ENCODE data around the gene FAM180B. TPM values are rescaled to one million over a fixed set of nuclear protein-coding genes. Genes with fewer than 3 reads are reported as not detected.
"Not testable (repeated sequence)": the region's sequence is repeated elsewhere in the genome, so short reads cannot be mapped to it uniquely, and the experiment has no call there.

The FAM180B gene
- total RNA-seq, 1 experiment from 2014 or later = not detected

- TF ChIP-seq, protein P1, sequence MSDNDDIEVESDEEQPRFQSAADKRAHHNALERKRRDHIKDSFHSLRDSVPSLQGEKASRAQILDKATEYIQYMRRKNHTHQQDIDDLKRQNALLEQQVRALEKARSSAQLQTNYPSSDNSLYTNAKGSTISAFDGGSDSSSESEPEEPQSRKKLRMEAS (IDR thresholded peaks at IDR 0.05) = no peak
- H4K20me1 ChIP-seq (ENCODE audit: insufficient read depth) = no peaks in the 10 kb centered on the region
- peaks cover 44 to 50% of the 10 kb centered on the region in 2 experiments for H3K36me3 ChIP-seq (ENCODE audit: control insufficient read depth in 1 of 2, insufficient read depth in 2 of 2, low read length in 2 of 2)
- no peaks in the 10 kb centered on the region for H3K4me1 ChIP-seq (ENCODE audit: control insufficient read depth in 1 of 2, insufficient read depth in 2 of 2, low read length in 2 of 2)
- H3K27me3 ChIP-seq (ENCODE audit: insufficient read depth, low read length) = no peaks in the 10 kb centered on the region
- no TSS peak for BruUV-seq (replicated peaks)
- no peaks in the 10 kb centered on the region for H3K9me2 ChIP-seq (ENCODE audit: insufficient read depth)
- H3K79me2 ChIP-seq (ENCODE audit: insufficient read depth, low read length) = no peaks in the 10 kb centered on the region
- H3K27ac ChIP-seq (ENCODE audit: low read depth, low read length) = no peak overlapping the region
- H3K4me2 ChIP-seq (ENCODE audit: low read length) = no peak overlapping the region
- no peak overlapping the region for H3K4me3 ChIP-seq (replicated peaks in 1 of 2; ENCODE audit: low read depth in 1 of 2, low read length in 2 of 2)
- ATAC-seq (no peak), DNase-seq (ENCODE audit: low read depth, low spot score) (no peak)
- H2AFZ ChIP-seq (ENCODE audit: low read depth, low read length, poor library complexity, severe bottlenecking) = no peak overlapping the region
- POLR2A ChIA-PET = no interaction called here
- no peaks in the 10 kb centered on the region for H3K9me3 ChIP-seq (ENCODE audit: control insufficient read depth in 1 of 2, insufficient read depth in 1 of 2, low read depth in 1 of 2, low read length in 2 of 2)
- intact Hi-C loops (cut with micrococcal nuclease) = no loop called here
- RAD21 ChIA-PET (ENCODE audit: low non-redundant PET in 1 of 2, low total read pairs in 2 of 2, uncharacterized antibody in 2 of 2, unreplicated experiment in 2 of 2) = no interaction called here
- no peak overlapping the region for H3K9ac ChIP-seq (ENCODE audit: low read length)
- CTCF ChIA-PET = no interaction called here
Observed at GRCh38 chr11:47631473-47631872, 45.0 kb downstream of the FAM180B start.

DNA sequence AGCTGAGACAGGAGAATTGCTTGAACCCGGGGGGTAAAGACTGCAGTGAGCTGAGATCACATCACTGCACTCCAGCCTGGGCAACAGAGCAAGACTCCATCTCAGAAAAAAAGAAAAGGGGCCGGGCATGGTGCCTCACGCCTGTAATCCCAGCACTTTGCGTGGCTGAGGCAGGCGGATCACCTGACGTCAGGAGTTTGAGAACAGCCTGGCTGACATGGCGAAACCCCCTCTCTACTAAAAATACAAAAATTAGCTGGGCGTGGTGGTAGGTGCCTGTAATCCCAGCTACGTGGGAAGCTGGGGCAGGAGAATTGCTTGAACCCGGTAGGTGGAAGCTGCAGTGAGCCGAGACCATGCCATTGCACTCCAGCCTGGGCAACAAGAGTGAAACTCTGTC, 49.9 kb downstream of the FAM180B start:
- intact Hi-C loops (cut with micrococcal nuclease); CTCF ChIA-PET; H3K4me2 ChIP-seq (ENCODE audit: low read length); H4K20me1 ChIP-seq (ENCODE audit: insufficient read depth); BruUV-seq (replicated peaks); H3K27me3 ChIP-seq (ENCODE audit: insufficient read depth, low read length); H2AFZ ChIP-seq (ENCODE audit: low read depth, low read length, poor library complexity, severe bottlenecking); POLR2A ChIA-PET; H3K9ac ChIP-seq (ENCODE audit: low read length); H3K4me1 ChIP-seq (ENCODE audit: control insufficient read depth in 1 of 2, insufficient read depth in 2 of 2, low read length in 2 of 2); DNase-seq (ENCODE audit: low read depth, low spot score); H3K9me3 ChIP-seq (ENCODE audit: control insufficient read depth in 1 of 2, insufficient read depth in 1 of 2, low read depth in 1 of 2, low read length in 2 of 2); H3K9me2 ChIP-seq (ENCODE audit: insufficient read depth); H3K27ac ChIP-seq (ENCODE audit: low read depth, low read length); ATAC-seq; RAD21 ChIA-PET (ENCODE audit: low non-redundant PET in 1 of 2, low total read pairs in 2 of 2, uncharacterized antibody in 2 of 2, unreplicated experiment in 2 of 2); H3K4me3 ChIP-seq (replicated peaks in 1 of 2; ENCODE audit: low read depth in 1 of 2, low read length in 2 of 2): not testable (repeated sequence)
- Histone ChIP-seq H3K79me2 (ENCODE audit: insufficient read depth, low read length) (peaks cover 39% of the 10 kb centered on the region), H3K36me3 (ENCODE audit: control insufficient read depth in 1 of 2, insufficient read depth in 2 of 2, low read length in 2 of 2) (peaks cover 27 to 40% of the 10 kb centered on the region in 2 experiments)

Other genes with a start within 250 kb of the FAM180B start
- gene MYBPC3, start 234.0 kb upstream of the FAM180B start, total RNA-seq (2021; ENCODE audit: unreplicated experiment) = 0.25 TPM
- 0.32 TPM for gene SPI1, start 208.1 kb upstream of the FAM180B start, total RNA-seq (2021; ENCODE audit: unreplicated experiment)
- 23.9 TPM for gene SLC39A13, start 178.1 kb upstream of the FAM180B start, total RNA-seq (2021; ENCODE audit: unreplicated experiment)
- 155 TPM for gene PSMC3, start 160.2 kb upstream of the FAM180B start, total RNA-seq (2021; ENCODE audit: unreplicated experiment)
- 0.57 TPM for gene RAPSN, start 137.5 kb upstream of the FAM180B start, total RNA-seq (2021; ENCODE audit: unreplicated experiment)
- 133 TPM for gene CELF1, start 33.5 kb upstream of the FAM180B start, total RNA-seq (2021; ENCODE audit: unreplicated experiment)
- gene PTPMT1, start 21.1 kb upstream of the FAM180B start, total RNA-seq (2021; ENCODE audit: unreplicated experiment) = 71.6 TPM
- 13.2 TPM for gene KBTBD4, start 7.7 kb upstream of the FAM180B start, total RNA-seq (2021; ENCODE audit: unreplicated experiment)
- 134 TPM for gene NDUFS3, start 7.6 kb upstream of the FAM180B start, total RNA-seq (2021; ENCODE audit: unreplicated experiment)
- gene C1QTNF4, start 7.7 kb downstream of the FAM180B start, total RNA-seq (2021; ENCODE audit: unreplicated experiment) = 0.34 TPM
- gene MTCH2, start 55.9 kb downstream of the FAM180B start, total RNA-seq (2021; ENCODE audit: unreplicated experiment) = 138 TPM
- gene AGBL2, start 128.7 kb downstream of the FAM180B start, total RNA-seq (2021; ENCODE audit: unreplicated experiment) = not detected
- 88.2 TPM for gene FNBP4, start 180.7 kb downstream of the FAM180B start, total RNA-seq (2021; ENCODE audit: unreplicated experiment)